ENCODE results near the gene NPC1.

DNA sequence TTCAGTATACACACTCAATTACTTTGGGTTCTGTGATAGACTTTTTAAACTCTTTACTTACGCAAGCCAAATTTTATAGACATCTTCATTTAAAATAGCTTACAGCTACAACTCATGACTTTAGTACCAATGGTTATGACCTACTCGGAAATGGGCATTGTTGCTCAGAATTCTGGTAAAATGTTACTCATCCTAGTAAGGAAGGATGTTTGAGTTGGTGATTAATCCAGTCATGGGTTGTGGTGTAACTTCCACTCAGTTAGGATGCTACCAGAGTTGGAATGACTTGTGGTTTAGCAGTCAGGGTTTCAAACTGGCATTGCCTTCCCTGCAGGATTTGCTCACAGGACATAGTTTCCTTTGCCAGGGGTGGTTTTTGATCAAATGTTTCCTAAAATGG is 7.4 kb upstream of the NPC1 start:
- TF ChIP-seq, protein P1, sequence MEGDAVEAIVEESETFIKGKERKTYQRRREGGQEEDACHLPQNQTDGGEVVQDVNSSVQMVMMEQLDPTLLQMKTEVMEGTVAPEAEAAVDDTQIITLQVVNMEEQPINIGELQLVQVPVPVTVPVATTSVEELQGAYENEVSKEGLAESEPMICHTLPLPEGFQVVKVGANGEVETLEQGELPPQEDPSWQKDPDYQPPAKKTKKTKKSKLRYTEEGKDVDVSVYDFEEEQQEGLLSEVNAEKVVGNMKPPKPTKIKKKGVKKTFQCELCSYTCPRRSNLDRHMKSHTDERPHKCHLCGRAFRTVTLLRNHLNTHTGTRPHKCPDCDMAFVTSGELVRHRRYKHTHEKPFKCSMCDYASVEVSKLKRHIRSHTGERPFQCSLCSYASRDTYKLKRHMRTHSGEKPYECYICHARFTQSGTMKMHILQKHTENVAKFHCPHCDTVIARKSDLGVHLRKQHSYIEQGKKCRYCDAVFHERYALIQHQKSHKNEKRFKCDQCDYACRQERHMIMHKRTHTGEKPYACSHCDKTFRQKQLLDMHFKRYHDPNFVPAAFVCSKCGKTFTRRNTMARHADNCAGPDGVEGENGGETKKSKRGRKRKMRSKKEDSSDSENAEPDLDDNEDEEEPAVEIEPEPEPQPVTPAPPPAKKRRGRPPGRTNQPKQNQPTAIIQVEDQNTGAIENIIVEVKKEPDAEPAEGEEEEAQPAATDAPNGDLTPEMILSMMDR (IDR thresholded peaks at IDR 0.05), result no peak
- no peak for TF ChIP-seq POLR2A (IDR thresholded peaks at IDR 0.05)

Data from stomach (tissue), 4 donors.